Stimulated activated CD8-positive, alpha-beta memory T cell treated with anti-CD3 and anti-CD28 coated beads, Interleukin-7, amount 100 ng/mL, for 4 hours (primary cell): ENCODE results near the gene BFSP1.

Experiments used
- DNase-seq, 2 donors: peaks; one replicate each; pipeline ENCODE4 v3.0.0-alpha.2; 2020; ENCODE audit warnings: low read depth in 2 of 2

BFSP1 gene

GRCh38 chr20:17465236-17465635, 65.9 kb downstream of the BFSP1 start:
- DNase-seq, result no peak

GRCh38 chr20:17463711-17464110, 67.5 kb downstream of the BFSP1 start:
- DNase-seq, result no peak

- DNase-seq, result no peak
These were observed 69.2 kb downstream of the BFSP1 start for GRCh38 chr20:17461941-17462340.

DNA sequence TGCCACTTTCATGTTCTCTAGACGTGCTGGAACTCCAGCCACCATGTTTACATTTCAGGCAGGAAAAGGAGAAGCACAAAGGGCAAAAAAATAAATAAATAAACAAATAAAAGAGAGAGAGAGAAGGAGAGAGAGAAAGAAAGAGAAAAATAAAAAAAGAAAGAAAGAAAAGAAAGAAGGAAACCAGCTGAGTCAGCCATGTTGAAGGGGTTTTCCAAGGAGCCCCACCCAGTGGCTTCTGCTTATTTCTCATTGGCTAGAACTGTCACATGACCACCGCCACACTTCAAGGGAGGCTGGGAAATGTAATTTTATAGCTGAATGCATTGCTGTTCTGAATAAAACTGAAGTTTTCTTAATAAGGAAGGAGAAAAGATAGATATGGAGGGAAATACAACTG, 71.1 kb downstream of the BFSP1 start:
- DNase-seq, result no peak

- no peak for DNase-seq
These were observed 73.5 kb downstream of the BFSP1 start for GRCh38 chr20:17457588-17458190.

GRCh38 chr20:17457079-17457478, 74.1 kb downstream of the BFSP1 start:
- DNase-seq, result no peak

DNA sequence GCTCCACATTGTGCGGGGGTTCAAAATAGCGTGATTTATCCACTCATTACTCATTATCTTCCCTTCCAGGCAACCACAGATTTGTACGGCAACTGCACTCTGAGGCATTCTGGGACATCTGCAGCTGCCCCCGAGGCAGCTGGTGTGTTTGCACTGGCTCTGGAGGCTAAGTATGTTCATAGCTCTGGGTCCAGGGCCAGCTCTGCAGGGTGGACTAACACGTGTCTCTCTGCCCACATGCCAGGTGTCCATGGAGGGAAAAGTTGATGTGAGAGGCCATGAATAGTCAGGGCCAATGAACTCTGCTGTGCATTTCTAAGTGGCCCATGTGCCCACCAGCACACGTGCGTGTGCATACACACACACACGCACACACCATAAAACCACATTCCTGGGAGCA, 74.9 kb downstream of the BFSP1 start:
- no peak for DNase-seq

GRCh38 chr20:17453592-17453991, 77.6 kb downstream of the BFSP1 start:
- no peak for DNase-seq

GRCh38 chr20:17452441-17452840, 78.7 kb downstream of the BFSP1 start:
- no peak for DNase-seq

GRCh38 chr20:17449031-17449430, 82.1 kb downstream of the BFSP1 start:
- DNase-seq, result no peak

- DNase-seq, result no peak
These were observed 83.1 kb downstream of the BFSP1 start for GRCh38 chr20:17448071-17448470.

DNA sequence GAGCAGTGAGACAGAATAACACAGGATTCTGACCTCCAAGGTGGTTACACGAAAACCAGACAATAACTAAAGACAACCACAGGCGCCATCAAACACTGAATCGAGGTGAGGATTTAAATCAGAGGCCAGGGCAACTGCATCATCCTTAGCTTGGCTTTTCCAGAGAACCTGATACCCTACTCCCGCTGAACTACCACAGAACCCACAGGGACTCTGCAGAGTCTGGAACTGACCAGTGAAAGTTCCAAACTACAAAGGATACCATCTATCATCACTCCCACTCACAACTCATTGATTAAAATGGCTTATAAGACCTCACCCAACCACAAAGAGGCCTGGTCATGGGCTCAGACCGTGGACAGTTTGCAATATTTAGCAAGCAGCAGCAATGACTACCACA, 85.0 kb downstream of the BFSP1 start:
- DNase-seq, result no peak

- DNase-seq, result no peak
These were observed 85.6 kb downstream of the BFSP1 start for GRCh38 chr20:17445543-17445942.

- no peak for DNase-seq
These were observed 87.1 kb downstream of the BFSP1 start for GRCh38 chr20:17444091-17444490.
